Fibroblast of pulmonary artery (primary cell): ENCODE results near the gene DGKK.

Experiments used
- DNase-seq: peaks from one replicate; pipeline ENCODE4 v3.0.0-alpha.2; 2010; ENCODE audit warnings: low read depth
- H3K4me3 ChIP-seq: replicated peaks from 2 replicates; pipeline ENCODE4 v1.5.1; 2011; ENCODE audit warnings: low read depth, mild to moderate bottlenecking, control low read depth, low read length, moderate library complexity
- CTCF ChIP-seq: IDR thresholded peaks from 2 replicates; pipeline ENCODE4 v1.5.1; 2011; ENCODE audit warnings: mild to moderate bottlenecking, control low read depth, low read length, inconsistent platforms; ENCODE audit errors: missing control alignments

Gene DGKK

GRCh38 chrX:50452782-50453181 is 17.8 kb downstream of the DGKK start:
- H3K4me3 ChIP-seq: no peak overlapping the region
- no peak for TF ChIP-seq CTCF
- no peak for DNase-seq

- no peak overlapping the region for H3K4me3 ChIP-seq
- no peak for TF ChIP-seq CTCF
- DNase-seq: no peak
Observed at GRCh38 chrX:50450324-50450723, 20.3 kb downstream of the DGKK start.

GRCh38 chrX:50448565-50448964 is 22.1 kb downstream of the DGKK start:
- DNase-seq: no peak
- TF ChIP-seq CTCF: no peak
- no peak overlapping the region for H3K4me3 ChIP-seq

- no peak overlapping the region for H3K4me3 ChIP-seq
- DNase-seq: no peak
- no peak for TF ChIP-seq CTCF
Observed at GRCh38 chrX:50447535-50447934, 23.1 kb downstream of the DGKK start.

- DNase-seq: no peak
- no peak for TF ChIP-seq CTCF
- H3K4me3 ChIP-seq: no peak overlapping the region
Observed at GRCh38 chrX:50442426-50443116, 28.1 kb downstream of the DGKK start.

- TF ChIP-seq CTCF: no peak
- DNase-seq: no peak
- H3K4me3 ChIP-seq: no peak overlapping the region
Observed at GRCh38 chrX:50436797-50437196, 33.8 kb downstream of the DGKK start.

- DNase-seq: no peak
- no peak overlapping the region for H3K4me3 ChIP-seq
- no peak for TF ChIP-seq CTCF
Observed at GRCh38 chrX:50432829-50433289, 37.8 kb downstream of the DGKK start.
